Mucosa of descending colon (tissue), 3 donors: ENCODE measurements around the gene FES. TPM values are rescaled to one million over a fixed set of nuclear protein-coding genes. Genes with fewer than 3 reads are reported as not detected.

Experiments used
- ATAC-seq: fragments of 200-7000 bp; cut with Tn5 transposase; one replicate; pipeline ENCODE4 v1.9.1; 2020; ENCODE audit warnings: mild to moderate bottlenecking, moderate library complexity
- DNase-seq, 3 donors: peaks; one replicate each; pipeline ENCODE4 v3.0.0-alpha.2; 2020
- H3K36me3 ChIP-seq: fragments of 200-600 bp; one replicate; pipeline ENCODE4 v1.8.0; 2021; ENCODE audit warnings: low read depth, mild to moderate bottlenecking
- H3K4me1 ChIP-seq: fragments of 200-600 bp; one replicate; pipeline ENCODE4 v1.8.0; 2021; ENCODE audit warnings: low read depth, mild to moderate bottlenecking
- H3K4me3 ChIP-seq: fragments of 200-600 bp; one replicate; pipeline ENCODE4 v1.8.0; 2021; ENCODE audit warnings: mild to moderate bottlenecking
- H3K9me3 ChIP-seq: fragments of 200-600 bp; one replicate; pipeline ENCODE4 v1.8.0; 2021; ENCODE audit warnings: mild to moderate bottlenecking
- intact Hi-C, 2 donors: fragments of 100-400 bp; cut with DNase I in 1 of 2; cut with micrococcal nuclease in 1 of 2; formaldehyde crosslinking; loops; one replicate each; pipeline versions ENCODE4 v1.11.0 to v1.11.1; 2022; cut with DNase I, micrococcal nuclease
- long read RNA-seq, 2 donors: library from polyadenylated mRNA; unstranded; transcript quantifications; one replicate each; pipeline ENCODE4 v2.0.0, GENCODE V29; 2019 to 2021
- total RNA-seq, 3 donors: library from RNA; stranded (reverse); fragmentation: NEBNext Ultra II Directional in 2 of 3; extraction: Animal tissue kit (Norgen Biotek cat#: 25700) in 2 of 3; gene quantifications; one replicate each; pipeline versions ENCODE4 v1.2.1 to v1.2.4, GENCODE V29; 2021 to 2023
- TF ChIP-seq, protein P1 (sequence below): fragments of 200-600 bp; IDR thresholded peaks from one replicate; pipeline ENCODE4 v1.8.0; 2022; ENCODE audit warnings: antibody characterized with exemption, mild to moderate bottlenecking
- donor health status: DM: no; HTN: no; CAD: no; lungs with moderate emphysema.
- donor health status: DM: no; HTN: no; CAD: no.
- donor health status: DM: no; HTN: yes; CAD: no.

FES gene
- 10 to 100 TPM in 2 of 3 donors, 1 to 10 TPM in 1; 7.9 to 18.6 (median 12.1) TPM for total RNA-seq
- long read RNA-seq, donor 1, transcript FES-201 (19 exons, 2,829 nt): major isoform, 13 of 35 reads
- long read RNA-seq, donor 1, partial matches to known transcripts: 0 of 35 reads
- long read RNA-seq, donor 1, other reads (novel, unspliced or antisense): 22 of 35 reads
- long read RNA-seq, donor 2, partial matches to known transcripts: 1 of 7 reads
- long read RNA-seq, donor 2, other reads (novel, unspliced or antisense): 3 of 7 reads

DNA sequence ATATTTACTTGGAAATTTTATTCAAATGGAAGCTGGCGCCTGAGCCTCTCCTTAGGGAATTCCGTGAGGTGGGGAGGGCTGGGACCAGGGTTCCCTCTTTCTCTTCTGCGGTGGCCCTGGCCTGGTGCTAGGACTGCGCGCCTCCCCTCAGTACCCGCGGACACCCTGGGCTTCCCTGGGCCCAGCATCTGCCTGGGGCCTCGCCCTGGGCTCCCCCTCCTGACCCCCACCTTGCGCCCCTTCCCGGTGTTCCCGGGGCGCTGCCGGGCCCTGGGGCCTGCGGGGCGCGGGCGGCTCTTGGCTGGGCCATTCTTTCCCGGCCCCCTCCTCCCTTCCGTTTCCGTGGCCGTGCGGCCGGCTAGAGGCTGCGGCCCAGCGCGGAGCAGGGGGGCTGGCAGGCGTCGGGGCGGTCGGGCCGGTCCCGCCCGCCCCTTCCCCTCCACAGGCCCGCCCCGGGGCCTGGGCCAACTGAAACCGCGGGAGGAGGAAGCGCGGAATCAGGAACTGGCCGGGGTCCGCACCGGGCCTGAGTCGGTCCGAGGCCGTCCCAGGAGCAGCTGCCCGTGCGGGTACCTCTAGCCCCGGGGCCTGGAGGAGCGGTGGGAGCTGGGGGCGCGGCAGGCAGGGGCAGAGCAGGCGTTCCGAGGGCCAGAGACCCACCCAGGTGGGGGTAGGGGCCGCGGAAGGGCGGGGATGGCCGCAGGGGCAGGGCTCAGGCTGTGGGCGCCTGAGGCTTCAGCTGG is at the start of gene FES:
Gene FES (plus strand): TSS at position 529 of the 743 bp plus-strand sequence. CDS start 542 bp downstream, outside the sequence.
- Histone ChIP-seq H3K9me3 (no peaks in the 10 kb centered on the region), H3K4me1 (peaks cover 15% of the 10 kb centered on the region), H3K4me3 (no peak within 1 kb of the TSS), H3K36me3 (no peaks in the 10 kb centered on the region)
- intact Hi-C loops: loop anchor here in 1 of 2 donors (10.0 kb wide), 2 partner anchors 189 to 359 kb away; partner anchors contain the start of gene CRTC3
- peak; percentile 60 to 82 (median 79) for DNase-seq
- TF ChIP-seq, protein P1, sequence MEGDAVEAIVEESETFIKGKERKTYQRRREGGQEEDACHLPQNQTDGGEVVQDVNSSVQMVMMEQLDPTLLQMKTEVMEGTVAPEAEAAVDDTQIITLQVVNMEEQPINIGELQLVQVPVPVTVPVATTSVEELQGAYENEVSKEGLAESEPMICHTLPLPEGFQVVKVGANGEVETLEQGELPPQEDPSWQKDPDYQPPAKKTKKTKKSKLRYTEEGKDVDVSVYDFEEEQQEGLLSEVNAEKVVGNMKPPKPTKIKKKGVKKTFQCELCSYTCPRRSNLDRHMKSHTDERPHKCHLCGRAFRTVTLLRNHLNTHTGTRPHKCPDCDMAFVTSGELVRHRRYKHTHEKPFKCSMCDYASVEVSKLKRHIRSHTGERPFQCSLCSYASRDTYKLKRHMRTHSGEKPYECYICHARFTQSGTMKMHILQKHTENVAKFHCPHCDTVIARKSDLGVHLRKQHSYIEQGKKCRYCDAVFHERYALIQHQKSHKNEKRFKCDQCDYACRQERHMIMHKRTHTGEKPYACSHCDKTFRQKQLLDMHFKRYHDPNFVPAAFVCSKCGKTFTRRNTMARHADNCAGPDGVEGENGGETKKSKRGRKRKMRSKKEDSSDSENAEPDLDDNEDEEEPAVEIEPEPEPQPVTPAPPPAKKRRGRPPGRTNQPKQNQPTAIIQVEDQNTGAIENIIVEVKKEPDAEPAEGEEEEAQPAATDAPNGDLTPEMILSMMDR: no peak
- peak; percentile 66 for ATAC-seq

DNA sequence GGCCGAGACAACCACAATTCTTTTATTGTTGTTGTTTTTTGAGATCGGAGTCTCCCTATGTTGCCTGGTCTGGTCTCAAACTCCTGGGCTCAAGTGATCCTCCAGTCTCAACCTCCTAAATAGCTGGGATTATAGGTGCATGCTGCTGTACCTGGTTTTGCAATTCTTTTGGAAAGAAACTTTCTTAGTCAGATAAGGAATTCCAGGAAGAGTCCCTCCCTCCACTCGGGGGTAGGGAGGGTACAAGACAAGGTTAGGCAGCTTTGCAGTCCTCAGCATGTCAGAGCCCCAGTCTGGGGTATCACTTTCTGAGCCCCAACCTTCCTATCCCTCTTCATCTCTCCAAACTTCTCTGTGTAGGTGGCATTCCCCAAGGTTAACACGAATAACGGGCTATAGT is 49.7 kb upstream of the FES start:
- TF ChIP-seq, protein P1: no peak
- intact Hi-C loops: no loop called here
- H3K36me3 ChIP-seq: no peaks in the 10 kb centered on the region
- H3K4me3 ChIP-seq: no peak overlapping the region
- no peak for ATAC-seq
- DNase-seq: no peak
- H3K9me3 ChIP-seq: no peaks in the 10 kb centered on the region
- peaks cover 6% of the 10 kb centered on the region for H3K4me1 ChIP-seq

DNA sequence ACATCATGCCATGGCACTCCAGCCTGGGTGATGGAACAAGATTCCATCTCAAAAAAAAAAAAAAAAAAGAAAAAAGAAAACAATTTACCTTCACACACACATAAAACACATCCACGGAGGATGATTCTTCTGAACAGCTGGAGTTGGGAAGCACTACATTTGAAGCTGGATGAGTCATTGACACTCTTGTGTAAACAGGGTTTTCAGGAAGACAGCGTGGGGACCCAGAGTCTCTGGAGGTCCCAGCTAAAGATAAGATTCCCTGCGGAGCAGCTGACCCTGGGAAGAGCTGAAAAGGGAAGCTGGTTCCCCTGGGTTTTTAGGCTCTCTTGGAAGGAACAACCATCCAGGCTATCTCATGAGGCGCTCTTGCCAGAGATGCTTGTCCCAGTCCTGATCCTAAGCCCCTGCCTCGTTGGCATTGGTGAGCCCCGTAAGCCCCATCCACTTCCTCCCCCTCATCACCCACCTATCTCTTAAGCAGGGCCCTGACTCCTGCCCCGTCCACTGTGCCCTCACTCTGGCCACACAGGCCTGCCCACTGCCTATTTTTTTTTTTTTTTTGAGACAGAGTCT is 47.9 kb upstream of the FES start:
- Histone ChIP-seq H3K36me3 (no peaks in the 10 kb centered on the region), H3K9me3 (no peaks in the 10 kb centered on the region), H3K4me1 (peaks cover 7% of the 10 kb centered on the region), H3K4me3 (no peak overlapping the region)
- intact Hi-C loops: no loop called here
- ATAC-seq (no peak), DNase-seq (peak in 1 of 3 donors; percentile 29)
- TF ChIP-seq, protein P1: no peak

DNA sequence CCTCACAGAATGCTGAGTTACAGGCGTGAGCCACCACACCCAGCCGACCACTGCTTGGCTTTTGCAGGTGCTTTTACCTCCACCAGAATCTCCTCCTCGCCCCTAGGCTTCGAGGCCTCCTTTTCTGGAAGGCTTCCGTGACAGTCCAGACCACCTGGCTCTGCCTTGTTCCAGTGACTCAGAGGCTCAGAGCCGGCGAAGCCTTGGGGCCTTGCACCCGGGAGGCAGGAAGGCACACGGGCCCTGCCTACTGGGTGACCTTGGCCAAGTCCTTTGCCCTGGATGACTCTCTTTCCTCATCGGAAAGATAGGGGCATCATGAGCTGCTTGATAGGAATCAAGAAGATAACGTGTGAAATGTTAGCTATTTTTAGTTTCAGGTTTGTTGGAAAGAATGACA is 47.2 kb upstream of the FES start:
- DNase-seq (no peak), ATAC-seq (no peak)
- TF ChIP-seq, protein P1: no peak
- Histone ChIP-seq H3K9me3 (no peaks in the 10 kb centered on the region), H3K4me3 (no peak overlapping the region), H3K36me3 (no peaks in the 10 kb centered on the region), H3K4me1 (peaks cover 7% of the 10 kb centered on the region)
- intact Hi-C loops: no loop called here

DNA sequence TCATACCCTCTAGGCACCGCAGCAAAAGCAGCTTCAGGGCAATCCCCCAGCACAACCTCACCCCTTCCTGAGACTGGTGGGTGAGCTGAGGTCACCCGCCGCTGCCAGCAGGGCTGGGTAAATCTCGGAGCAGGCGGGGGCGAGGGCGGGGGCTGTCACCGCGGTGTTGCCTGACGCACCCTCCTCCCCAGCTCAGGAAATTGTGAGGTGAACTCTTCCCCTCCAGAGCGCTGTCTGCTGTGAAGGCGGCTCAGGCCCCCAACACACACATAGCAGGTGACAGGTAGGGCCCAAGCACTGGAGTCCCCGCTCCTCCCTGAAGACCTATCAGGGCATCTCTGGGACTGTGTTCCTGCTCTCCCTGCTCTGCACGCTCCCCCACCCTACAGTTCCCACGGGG is 46.2 kb upstream of the FES start:
- Histone ChIP-seq H3K9me3 (no peaks in the 10 kb centered on the region), H3K4me1 (peaks cover 7% of the 10 kb centered on the region), H3K36me3 (no peaks in the 10 kb centered on the region), H3K4me3 (no peak overlapping the region)
- TF ChIP-seq, protein P1: no peak
- intact Hi-C loops: no loop called here
- DNase-seq: peak in 2 of 3 donors; percentile 30 to 61
- peak; percentile 17 for ATAC-seq
